ENCODE measurements around the gene NAA38.
"Not testable (repeated sequence)": the region's sequence is repeated elsewhere in the genome, so short reads cannot be mapped to it uniquely, and the experiment has no call there.

Gene NAA38

GRCh38 chr17:7818746-7819645, 38.4 kb downstream of the NAA38 start:
- H3K9me3 ChIP-seq (ENCODE audit: control insufficient read depth, insufficient read depth, low read length) = no peaks in the 10 kb centered on the region
- peaks cover 8% of the 10 kb centered on the region for H3K27me3 ChIP-seq (ENCODE audit: control insufficient read depth, insufficient read depth, low read length)
- no peak overlapping the region for H3K4me3 ChIP-seq (ENCODE audit: low read depth, low read length)
- no peaks in the 10 kb centered on the region for H3K36me3 ChIP-seq (ENCODE audit: control insufficient read depth, insufficient read depth, low read length)
- H3K9ac ChIP-seq (ENCODE audit: low read depth, low read length) = no peak overlapping the region
- no peaks in the 10 kb centered on the region for H3K4me1 ChIP-seq (ENCODE audit: control insufficient read depth, insufficient read depth, low read length)

GRCh38 chr17:7818026-7818425, 39.3 kb downstream of the NAA38 start:
- Histone ChIP-seq H3K4me1 (ENCODE audit: control insufficient read depth, insufficient read depth, low read length) (no peaks in the 10 kb centered on the region), H3K27me3 (ENCODE audit: control insufficient read depth, insufficient read depth, low read length) (no peaks in the 10 kb centered on the region), H3K9ac (ENCODE audit: low read depth, low read length) (no peak overlapping the region), H3K36me3 (ENCODE audit: control insufficient read depth, insufficient read depth, low read length) (no peaks in the 10 kb centered on the region), H3K4me3 (ENCODE audit: low read depth, low read length) (no peak overlapping the region), H3K9me3 (ENCODE audit: control insufficient read depth, insufficient read depth, low read length) (no peaks in the 10 kb centered on the region)

GRCh38 chr17:7817643-7817964, 39.8 kb downstream of the NAA38 start:
- H3K4me3 ChIP-seq (ENCODE audit: low read depth, low read length) = no peak overlapping the region
- no peaks in the 10 kb centered on the region for H3K9me3 ChIP-seq (ENCODE audit: control insufficient read depth, insufficient read depth, low read length)
- H3K36me3 ChIP-seq (ENCODE audit: control insufficient read depth, insufficient read depth, low read length) = no peaks in the 10 kb centered on the region
- no peak overlapping the region for H3K9ac ChIP-seq (ENCODE audit: low read depth, low read length)
- no peaks in the 10 kb centered on the region for H3K4me1 ChIP-seq (ENCODE audit: control insufficient read depth, insufficient read depth, low read length)
- H3K27me3 ChIP-seq (ENCODE audit: control insufficient read depth, insufficient read depth, low read length) = no peaks in the 10 kb centered on the region

- H3K4me1 ChIP-seq (ENCODE audit: control insufficient read depth, insufficient read depth, low read length) = no peaks in the 10 kb centered on the region
- H3K27me3 ChIP-seq (ENCODE audit: control insufficient read depth, insufficient read depth, low read length) = no peaks in the 10 kb centered on the region
- H3K36me3 ChIP-seq (ENCODE audit: control insufficient read depth, insufficient read depth, low read length) = no peaks in the 10 kb centered on the region
- H3K4me3 ChIP-seq (ENCODE audit: low read depth, low read length) = no peak overlapping the region
- no peak overlapping the region for H3K9ac ChIP-seq (ENCODE audit: low read depth, low read length)
- H3K9me3 ChIP-seq (ENCODE audit: control insufficient read depth, insufficient read depth, low read length) = no peaks in the 10 kb centered on the region
Measured at GRCh38 chr17:7816926-7817642, 40.3 kb downstream of the NAA38 start.

- H3K36me3 ChIP-seq (ENCODE audit: control insufficient read depth, insufficient read depth, low read length) = no peaks in the 10 kb centered on the region
- no peak overlapping the region for H3K4me3 ChIP-seq (ENCODE audit: low read depth, low read length)
- H3K27me3 ChIP-seq (ENCODE audit: control insufficient read depth, insufficient read depth, low read length) = no peaks in the 10 kb centered on the region
- H3K9me3 ChIP-seq (ENCODE audit: control insufficient read depth, insufficient read depth, low read length) = no peaks in the 10 kb centered on the region
- no peaks in the 10 kb centered on the region for H3K4me1 ChIP-seq (ENCODE audit: control insufficient read depth, insufficient read depth, low read length)
- H3K9ac ChIP-seq (ENCODE audit: low read depth, low read length) = no peak overlapping the region
Measured at GRCh38 chr17:7814969-7815368, 42.4 kb downstream of the NAA38 start.

- H3K9me3 ChIP-seq (ENCODE audit: control insufficient read depth, insufficient read depth, low read length) = no peaks in the 10 kb centered on the region
- no peaks in the 10 kb centered on the region for H3K36me3 ChIP-seq (ENCODE audit: control insufficient read depth, insufficient read depth, low read length)
- no peaks in the 10 kb centered on the region for H3K27me3 ChIP-seq (ENCODE audit: control insufficient read depth, insufficient read depth, low read length)
- no peaks in the 10 kb centered on the region for H3K4me1 ChIP-seq (ENCODE audit: control insufficient read depth, insufficient read depth, low read length)
- no peak overlapping the region for H3K4me3 ChIP-seq (ENCODE audit: low read depth, low read length)
- no peak overlapping the region for H3K9ac ChIP-seq (ENCODE audit: low read depth, low read length)
Measured at GRCh38 chr17:7811251-7811650, 46.1 kb downstream of the NAA38 start.

GRCh38 chr17:7809791-7810343, 47.5 kb downstream of the NAA38 start:
- not testable (repeated sequence) for H3K9me3 ChIP-seq (ENCODE audit: control insufficient read depth, insufficient read depth, low read length); H3K9ac ChIP-seq (ENCODE audit: low read depth, low read length); H3K4me1 ChIP-seq (ENCODE audit: control insufficient read depth, insufficient read depth, low read length); H3K4me3 ChIP-seq (ENCODE audit: low read depth, low read length); H3K27me3 ChIP-seq (ENCODE audit: control insufficient read depth, insufficient read depth, low read length); H3K36me3 ChIP-seq (ENCODE audit: control insufficient read depth, insufficient read depth, low read length)

GRCh38 chr17:7809086-7809790, 48.1 kb downstream of the NAA38 start:
- no peaks in the 10 kb centered on the region for H3K9me3 ChIP-seq (ENCODE audit: control insufficient read depth, insufficient read depth, low read length)
- no peak overlapping the region for H3K9ac ChIP-seq (ENCODE audit: low read depth, low read length)
- no peak overlapping the region for H3K4me3 ChIP-seq (ENCODE audit: low read depth, low read length)
- no peaks in the 10 kb centered on the region for H3K27me3 ChIP-seq (ENCODE audit: control insufficient read depth, insufficient read depth, low read length)
- H3K36me3 ChIP-seq (ENCODE audit: control insufficient read depth, insufficient read depth, low read length) = no peaks in the 10 kb centered on the region
- H3K4me1 ChIP-seq (ENCODE audit: control insufficient read depth, insufficient read depth, low read length) = no peaks in the 10 kb centered on the region

- H3K9ac ChIP-seq (ENCODE audit: low read depth, low read length) = no peak overlapping the region
- H3K4me3 ChIP-seq (ENCODE audit: low read depth, low read length) = no peak overlapping the region
- H3K4me1 ChIP-seq (ENCODE audit: control insufficient read depth, insufficient read depth, low read length) = no peaks in the 10 kb centered on the region
- no peaks in the 10 kb centered on the region for H3K9me3 ChIP-seq (ENCODE audit: control insufficient read depth, insufficient read depth, low read length)
- no peaks in the 10 kb centered on the region for H3K27me3 ChIP-seq (ENCODE audit: control insufficient read depth, insufficient read depth, low read length)
- no peaks in the 10 kb centered on the region for H3K36me3 ChIP-seq (ENCODE audit: control insufficient read depth, insufficient read depth, low read length)
Measured at GRCh38 chr17:7807206-7807605, 50.2 kb downstream of the NAA38 start.

Measured in iPS-15b (cell line).